ENCODE measurements around the gene PRKACG. TPM values are rescaled to one million over a fixed set of nuclear protein-coding genes. Genes with fewer than 3 reads are reported as not detected.
A peak's percentile ranks its signal among the peaks of the same experiment; 100 is the strongest.

The PRKACG gene
- total and polyA plus RNA-seq, 5 donors from 2014 or later: not detected

DNA sequence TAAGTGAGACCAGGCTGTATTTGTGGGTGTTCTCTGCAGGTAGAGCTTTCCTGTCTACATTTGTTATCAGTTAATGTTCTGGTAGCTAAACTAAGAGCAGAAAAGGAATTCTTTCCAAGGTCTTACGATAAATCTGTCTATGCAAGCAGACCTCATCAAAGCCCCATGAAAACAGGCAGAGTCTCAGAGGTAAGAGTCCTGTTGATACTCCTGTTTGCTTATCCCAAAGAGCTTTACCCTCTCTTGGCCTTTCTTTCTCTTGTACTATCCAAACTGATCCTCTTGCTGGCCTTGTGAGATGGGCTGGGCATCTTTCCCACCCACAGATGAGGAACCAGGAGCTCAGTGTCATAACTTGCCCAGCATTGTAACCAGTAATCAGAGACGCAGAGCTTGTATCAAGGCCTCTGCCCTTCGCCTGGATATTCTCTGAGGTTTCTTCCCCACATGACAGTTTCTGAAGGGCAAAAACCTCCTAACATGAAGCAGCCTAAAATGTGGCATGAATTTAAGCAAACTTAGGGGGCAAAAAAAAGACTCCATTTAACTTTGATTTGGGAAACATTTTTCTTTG, 33.5 kb downstream of the PRKACG start:
- ATAC-seq (ENCODE audit: low read depth in 2 of 2) (no peak), DNase-seq (no peak)
- peak overlapping the region; percentile 6 to 90 (median 78) for H3K27ac Mint-ChIP-seq
- Histone ChIP-seq H3K27ac (ENCODE audit: insufficient read depth, low read length, poor library complexity, severe bottlenecking) (no peak overlapping the region), H3K36me3 (ENCODE audit: control insufficient read depth, insufficient read depth, low read length) (no peaks in the 10 kb centered on the region), H3K9me3 (ENCODE audit: control insufficient read depth in 2 of 2, low read length in 2 of 2) (no peaks in the 10 kb centered on the region), H3K4me1 (ENCODE audit: control insufficient read depth, insufficient read depth, low read length, poor library complexity, severe bottlenecking) (peaks cover 53% of the 10 kb centered on the region), H3K27me3 (ENCODE audit: control insufficient read depth, insufficient read depth, low read length) (no peaks in the 10 kb centered on the region), H3K4me3 (ENCODE audit: low read depth, low read length) (peak overlapping the region; percentile 28)
- H3K27me3 Mint-ChIP-seq: no peaks in the 10 kb centered on the region
- H3K9me3 Mint-ChIP-seq: no peaks in the 10 kb centered on the region
- H3K36me3 Mint-ChIP-seq: no peaks in the 10 kb centered on the region
- no peak overlapping the region for H3K4me3 Mint-ChIP-seq
- peaks cover 23 to 59% (median 48%) of the 10 kb centered on the region in 4 donors for H3K4me1 Mint-ChIP-seq

DNA sequence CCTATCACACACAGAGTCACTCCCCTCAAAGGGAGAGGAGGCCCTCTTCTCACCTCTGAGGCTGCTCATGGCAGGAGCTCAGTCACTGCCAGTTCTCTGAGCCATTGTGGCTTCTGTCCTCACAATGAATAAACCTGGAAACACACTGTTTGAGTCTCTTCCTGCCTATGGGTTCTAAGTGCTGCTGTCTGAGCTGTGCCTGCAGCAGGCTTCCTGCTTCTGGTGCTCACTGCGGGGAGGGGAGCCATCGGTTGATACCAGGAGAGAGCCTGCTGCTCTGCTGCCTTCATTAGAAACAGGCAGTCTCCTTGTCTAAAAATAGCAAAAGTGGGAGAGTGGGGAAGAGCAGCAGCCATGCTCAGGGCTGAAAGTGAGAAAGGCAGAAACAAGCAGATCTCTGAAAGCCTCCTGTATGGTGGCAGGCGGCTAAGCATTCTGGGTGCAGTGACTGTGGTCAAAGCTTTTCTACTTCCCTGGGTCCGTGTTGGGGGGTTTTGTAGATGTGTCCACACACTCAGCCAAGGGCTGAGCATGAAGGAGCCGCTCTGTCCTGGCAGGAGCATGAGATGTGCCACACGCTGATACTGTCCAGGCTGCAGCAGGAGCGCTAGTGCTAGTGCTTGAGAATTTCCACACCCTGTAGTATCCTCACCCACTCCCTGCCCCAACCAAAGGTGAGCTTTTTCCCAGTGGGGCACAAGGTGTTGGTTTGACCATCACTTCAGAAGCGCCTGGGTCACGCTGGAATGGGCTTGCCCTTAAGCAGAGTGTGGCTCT, 34.2 kb downstream of the PRKACG start:
- no peaks in the 10 kb centered on the region for H3K27me3 Mint-ChIP-seq
- Histone ChIP-seq H3K27me3 (ENCODE audit: control insufficient read depth, insufficient read depth, low read length) (no peaks in the 10 kb centered on the region), H3K4me3 (ENCODE audit: low read depth, low read length) (peak overlapping the region; percentile 28), H3K9me3 (ENCODE audit: control insufficient read depth in 2 of 2, low read length in 2 of 2) (no peaks in the 10 kb centered on the region), H3K4me1 (ENCODE audit: control insufficient read depth, insufficient read depth, low read length, poor library complexity, severe bottlenecking) (peaks cover 60% of the 10 kb centered on the region), H3K36me3 (ENCODE audit: control insufficient read depth, insufficient read depth, low read length) (no peaks in the 10 kb centered on the region), H3K27ac (ENCODE audit: insufficient read depth, low read length, poor library complexity, severe bottlenecking) (no peak overlapping the region)
- peaks cover 23 to 65% (median 50%) of the 10 kb centered on the region in 4 donors for H3K4me1 Mint-ChIP-seq
- peak; percentile 72 to 81 for ATAC-seq (ENCODE audit: low read depth in 2 of 2)
- peak in 2 of 3 donors; percentile 26 to 76 for DNase-seq
- H3K4me3 Mint-ChIP-seq: peak overlapping the region; percentile 61 to 76 (median 71)
- H3K9me3 Mint-ChIP-seq: no peaks in the 10 kb centered on the region
- no peaks in the 10 kb centered on the region for H3K36me3 Mint-ChIP-seq
- peak overlapping the region; percentile 78 to 99 (median 90) for H3K27ac Mint-ChIP-seq

GRCh38 chr9:68978501-68978900, 35.4 kb downstream of the PRKACG start:
- Mint-ChIP-seq H3K4me1 (peaks cover 28 to 77% (median 59%) of the 10 kb centered on the region in 4 donors), H3K4me3 (peak overlapping the region in 2 of 4 donors; percentile 44 to 56), H3K36me3 (no peaks in the 10 kb centered on the region), H3K9me3 (no peaks in the 10 kb centered on the region), H3K27me3 (no peaks in the 10 kb centered on the region), H3K27ac (peak overlapping the region in 2 of 3 donors; percentile 44 to 78)
- no peaks in the 10 kb centered on the region for H3K36me3 ChIP-seq (ENCODE audit: control insufficient read depth, insufficient read depth, low read length)
- ATAC-seq (ENCODE audit: low read depth in 2 of 2) (no peak), DNase-seq (no peak)
- no peak overlapping the region for H3K4me3 ChIP-seq (ENCODE audit: low read depth, low read length)
- no peak overlapping the region for H3K27ac ChIP-seq (ENCODE audit: insufficient read depth, low read length, poor library complexity, severe bottlenecking)
- H3K9me3 ChIP-seq (ENCODE audit: control insufficient read depth in 2 of 2, low read length in 2 of 2): no peaks in the 10 kb centered on the region
- H3K4me1 ChIP-seq (ENCODE audit: control insufficient read depth, insufficient read depth, low read length, poor library complexity, severe bottlenecking): peaks cover 71% of the 10 kb centered on the region
- no peaks in the 10 kb centered on the region for H3K27me3 ChIP-seq (ENCODE audit: control insufficient read depth, insufficient read depth, low read length)

GRCh38 chr9:68978066-68978465, 35.8 kb downstream of the PRKACG start:
- Mint-ChIP-seq H3K4me1 (peaks cover 24 to 75% (median 57%) of the 10 kb centered on the region in 4 donors), H3K27me3 (no peaks in the 10 kb centered on the region), H3K27ac (peak overlapping the region in 2 of 3 donors; percentile 27 to 53), H3K4me3 (peak overlapping the region in 1 of 4 donors; percentile 56), H3K9me3 (no peaks in the 10 kb centered on the region), H3K36me3 (no peaks in the 10 kb centered on the region)
- H3K36me3 ChIP-seq (ENCODE audit: control insufficient read depth, insufficient read depth, low read length): no peaks in the 10 kb centered on the region
- no peaks in the 10 kb centered on the region for H3K9me3 ChIP-seq (ENCODE audit: control insufficient read depth in 2 of 2, low read length in 2 of 2)
- no peak for ATAC-seq (ENCODE audit: low read depth in 2 of 2)
- no peak overlapping the region for H3K4me3 ChIP-seq (ENCODE audit: low read depth, low read length)
- no peaks in the 10 kb centered on the region for H3K27me3 ChIP-seq (ENCODE audit: control insufficient read depth, insufficient read depth, low read length)
- DNase-seq: no peak
- peaks cover 69% of the 10 kb centered on the region for H3K4me1 ChIP-seq (ENCODE audit: control insufficient read depth, insufficient read depth, low read length, poor library complexity, severe bottlenecking)
- H3K27ac ChIP-seq (ENCODE audit: insufficient read depth, low read length, poor library complexity, severe bottlenecking): no peak overlapping the region

GRCh38 chr9:68975365-68976043, 38.4 kb downstream of the PRKACG start:
- peak overlapping the region; percentile 76 for H3K27ac ChIP-seq (ENCODE audit: insufficient read depth, low read length, poor library complexity, severe bottlenecking)
- ATAC-seq (ENCODE audit: low read depth in 2 of 2) (no peak), DNase-seq (peak in 1 of 3 donors; percentile 37)
- H3K9me3 ChIP-seq (ENCODE audit: control insufficient read depth in 2 of 2, low read length in 2 of 2): no peaks in the 10 kb centered on the region
- Mint-ChIP-seq H3K9me3 (peaks cover 0 to 1% (median 0%) of the 10 kb centered on the region in 7 donors), H3K27ac (peak overlapping the region; percentile 59 to 96 (median 88)), H3K36me3 (no peaks in the 10 kb centered on the region), H3K4me3 (peak overlapping the region; percentile 49 to 77 (median 65)), H3K27me3 (no peaks in the 10 kb centered on the region), H3K4me1 (peaks cover 22 to 73% (median 50%) of the 10 kb centered on the region in 4 donors)
- peaks cover 52% of the 10 kb centered on the region for H3K4me1 ChIP-seq (ENCODE audit: control insufficient read depth, insufficient read depth, low read length, poor library complexity, severe bottlenecking)
- no peaks in the 10 kb centered on the region for H3K27me3 ChIP-seq (ENCODE audit: control insufficient read depth, insufficient read depth, low read length)
- peak overlapping the region; percentile 78 for H3K4me3 ChIP-seq (ENCODE audit: low read depth, low read length)
- no peaks in the 10 kb centered on the region for H3K36me3 ChIP-seq (ENCODE audit: control insufficient read depth, insufficient read depth, low read length)

DNA sequence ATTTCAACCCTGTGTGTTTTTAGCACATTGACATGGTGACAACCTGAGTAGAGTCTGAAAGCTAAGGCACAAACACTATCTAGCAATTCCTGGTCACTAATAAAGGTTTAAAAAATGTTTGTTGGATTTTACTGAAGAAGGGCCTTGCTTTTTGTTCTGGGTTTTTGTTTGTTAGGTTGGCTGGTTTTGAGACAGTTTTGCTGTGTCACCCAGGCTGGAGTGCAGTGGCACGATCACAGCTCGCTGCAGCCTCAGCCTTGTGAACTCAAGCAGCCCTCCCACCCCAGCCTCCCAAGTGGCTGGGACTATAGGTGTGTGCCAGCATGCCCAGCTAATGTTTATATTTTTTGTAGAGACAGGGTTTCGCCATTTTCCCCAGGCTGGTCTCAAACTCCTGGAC, 39.0 kb downstream of the PRKACG start:
- Mint-ChIP-seq H3K27ac (peak overlapping the region; percentile 57 to 96 (median 88)), H3K9me3 (peaks cover 0 to 1% (median 0%) of the 10 kb centered on the region in 7 donors), H3K4me3 (peak overlapping the region; percentile 49 to 77 (median 65)), H3K4me1 (peaks cover 21 to 67% (median 48%) of the 10 kb centered on the region in 4 donors), H3K36me3 (no peaks in the 10 kb centered on the region), H3K27me3 (no peaks in the 10 kb centered on the region)
- DNase-seq: peak in 2 of 3 donors; percentile 11 to 59
- H3K27ac ChIP-seq (ENCODE audit: insufficient read depth, low read length, poor library complexity, severe bottlenecking): peak overlapping the region; percentile 76
- peaks cover 46% of the 10 kb centered on the region for H3K4me1 ChIP-seq (ENCODE audit: control insufficient read depth, insufficient read depth, low read length, poor library complexity, severe bottlenecking)
- H3K4me3 ChIP-seq (ENCODE audit: low read depth, low read length): peak overlapping the region; percentile 78
- H3K27me3 ChIP-seq (ENCODE audit: control insufficient read depth, insufficient read depth, low read length): no peaks in the 10 kb centered on the region
- no peak for ATAC-seq (ENCODE audit: low read depth in 2 of 2)
- no peaks in the 10 kb centered on the region for H3K36me3 ChIP-seq (ENCODE audit: control insufficient read depth, insufficient read depth, low read length)
- H3K9me3 ChIP-seq (ENCODE audit: control insufficient read depth in 2 of 2, low read length in 2 of 2): no peaks in the 10 kb centered on the region

DNA sequence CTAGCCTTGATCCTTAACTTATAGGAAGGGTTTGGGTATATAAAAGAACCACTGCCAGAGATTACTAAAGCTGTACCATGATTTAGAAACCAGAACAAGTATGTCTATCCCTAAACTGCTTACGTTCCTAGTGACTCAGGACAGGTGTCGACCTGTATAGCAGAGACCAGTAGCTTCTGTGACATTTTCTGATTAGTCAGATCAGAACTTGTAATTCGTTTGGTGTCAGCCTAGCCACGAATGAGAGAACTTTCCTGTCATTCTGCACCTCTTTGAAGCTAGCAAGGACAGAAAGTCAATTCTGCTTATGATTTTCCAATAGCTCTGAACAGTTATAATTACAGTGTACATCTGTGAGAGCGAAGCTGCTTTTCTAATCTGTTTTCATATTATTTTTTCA, 39.5 kb downstream of the PRKACG start:
- peak overlapping the region; percentile 78 for H3K4me3 ChIP-seq (ENCODE audit: low read depth, low read length)
- Mint-ChIP-seq H3K27me3 (no peaks in the 10 kb centered on the region), H3K4me3 (peak overlapping the region; percentile 49 to 77 (median 65)), H3K9me3 (peaks cover 0 to 1% (median 0%) of the 10 kb centered on the region in 7 donors), H3K4me1 (peaks cover 17 to 62% (median 48%) of the 10 kb centered on the region in 4 donors), H3K27ac (peak overlapping the region; percentile 57 to 93 (median 88)), H3K36me3 (no peaks in the 10 kb centered on the region)
- H3K36me3 ChIP-seq (ENCODE audit: control insufficient read depth, insufficient read depth, low read length): no peaks in the 10 kb centered on the region
- peaks cover 42% of the 10 kb centered on the region for H3K4me1 ChIP-seq (ENCODE audit: control insufficient read depth, insufficient read depth, low read length, poor library complexity, severe bottlenecking)
- no peaks in the 10 kb centered on the region for H3K27me3 ChIP-seq (ENCODE audit: control insufficient read depth, insufficient read depth, low read length)
- DNase-seq (peak in 2 of 3 donors; percentile 45 to 88), ATAC-seq (ENCODE audit: low read depth in 2 of 2) (peak; percentile 86 to 88)
- H3K27ac ChIP-seq (ENCODE audit: insufficient read depth, low read length, poor library complexity, severe bottlenecking): peak overlapping the region; percentile 76
- H3K9me3 ChIP-seq (ENCODE audit: control insufficient read depth in 2 of 2, low read length in 2 of 2): no peaks in the 10 kb centered on the region

Measured in CD4-positive, CD25-positive, alpha-beta regulatory T cell (primary cell).